ENCODE results near the gene CYP4F2.
"Not testable (repeated sequence)": the region's sequence is repeated elsewhere in the genome, so short reads cannot be mapped to it uniquely, and the experiment has no call there.

CYP4F2 gene

GRCh38 chr19:15897738-15898276 lies at the start of gene CYP4F2:
CYP4F2 (minus strand) TSS chr19:15898074; CDS start chr19:15897611, 463 bp downstream.
- no peak for DNase-seq (ENCODE audit: low spot score)

- no peak for DNase-seq (ENCODE audit: low spot score)
Measured at GRCh38 chr19:15945301-15945700, 47.4 kb upstream of the CYP4F2 start.

DNA sequence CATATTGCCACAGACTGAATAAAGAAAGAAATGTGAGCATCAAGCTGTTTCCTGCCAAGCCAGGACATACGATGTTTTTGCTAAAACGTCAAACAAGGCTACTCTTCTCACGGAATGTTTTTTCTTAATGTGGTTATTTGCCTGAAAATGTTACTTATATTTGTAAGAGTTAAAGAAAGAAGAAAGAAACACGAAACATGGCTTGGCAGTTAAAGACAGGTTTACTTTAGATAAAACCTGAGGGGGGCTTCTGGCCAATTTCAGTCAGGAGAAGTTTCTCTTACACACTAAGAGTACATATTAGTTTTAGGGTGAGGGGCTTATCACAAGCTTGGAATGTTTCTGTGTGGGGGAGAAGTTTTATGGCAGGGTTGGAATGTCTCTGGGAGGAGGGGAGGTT lies 46.5 kb upstream of the CYP4F2 start:
- no peak for DNase-seq (ENCODE audit: low spot score)

- DNase-seq (ENCODE audit: low spot score), result no peak
Measured at GRCh38 chr19:15937771-15938170, 39.9 kb upstream of the CYP4F2 start.

DNA sequence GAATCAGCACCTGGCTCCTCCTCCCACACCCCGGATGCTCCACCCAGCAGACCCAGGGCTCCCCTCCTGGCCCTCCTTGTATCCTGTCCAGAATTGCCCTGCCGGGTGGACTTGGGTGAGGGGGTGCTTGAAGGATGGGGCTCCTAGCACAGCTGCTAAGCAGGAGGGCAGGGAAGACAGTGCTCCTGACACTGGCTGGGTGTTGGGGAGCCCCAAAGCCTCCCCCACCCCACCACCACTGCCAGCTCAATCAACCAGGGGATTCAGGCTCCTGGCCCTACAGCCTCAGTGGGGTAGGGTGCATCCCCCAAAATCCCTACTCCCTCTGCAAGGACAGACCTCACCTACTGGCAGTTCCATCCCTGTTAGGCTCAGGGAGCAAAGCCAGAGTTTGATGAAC lies 39.1 kb upstream of the CYP4F2 start:
- no peak for DNase-seq (ENCODE audit: low spot score)

DNA sequence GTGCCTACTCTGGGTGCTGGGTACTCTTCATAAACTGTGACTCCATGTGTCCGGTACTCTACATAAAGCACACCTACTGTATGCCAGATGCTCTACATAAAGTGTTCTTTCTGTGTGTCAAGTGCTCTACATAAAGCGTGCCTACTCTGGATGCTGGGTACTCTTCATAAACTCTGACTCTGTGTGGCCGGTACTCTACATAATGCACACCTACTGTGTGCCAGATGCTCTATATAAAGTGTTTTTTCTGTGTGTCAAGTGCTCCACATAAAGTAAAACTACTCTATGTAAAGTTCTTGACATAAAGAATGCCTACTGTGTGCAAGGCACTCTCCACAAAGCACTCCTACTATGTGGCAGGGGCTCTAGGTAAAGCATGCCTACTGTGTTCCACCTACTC lies 38.3 kb upstream of the CYP4F2 start:
- DNase-seq (ENCODE audit: low spot score), result no peak

GRCh38 chr19:15935167-15935702 lies 37.4 kb upstream of the CYP4F2 start:
- DNase-seq (ENCODE audit: low spot score), result no peak

- no peak for DNase-seq (ENCODE audit: low spot score)
Measured at GRCh38 chr19:15934332-15935078, 36.6 kb upstream of the CYP4F2 start, which contains the start of gene CYP4F11. CYP4F11 (minus strand) TSS chr19:15934529; CDS start chr19:15934408, 121 bp downstream.

DNA sequence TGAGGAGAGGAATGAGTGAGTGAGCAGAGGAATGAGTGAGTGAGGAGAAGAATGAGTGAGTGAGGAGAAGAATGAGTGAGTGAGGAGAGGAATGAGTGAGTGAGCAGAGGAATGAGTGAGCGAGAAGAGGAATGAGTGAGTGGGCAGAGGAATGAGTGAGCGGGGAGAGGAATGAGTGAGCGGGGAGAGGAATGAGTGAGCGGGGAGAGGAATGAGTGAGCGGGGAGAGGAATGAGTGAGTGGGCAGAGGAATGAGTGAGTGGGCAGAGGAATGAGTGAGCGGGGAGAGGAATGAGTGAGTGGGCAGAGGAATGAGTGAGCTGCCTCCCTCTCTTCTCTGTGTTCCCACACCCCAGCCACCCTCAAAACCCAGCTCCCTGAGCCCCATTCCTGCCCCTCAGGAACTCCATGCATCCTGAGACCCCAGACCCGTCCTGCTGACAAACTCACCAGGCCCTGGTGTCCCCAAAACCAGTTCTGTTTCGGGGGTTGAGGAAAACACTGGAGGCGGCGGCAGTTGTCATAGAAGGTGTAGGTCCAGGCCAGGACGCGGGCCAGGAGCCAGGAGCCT lies 36.0 kb upstream of the CYP4F2 start:
- DNase-seq (ENCODE audit: low spot score), result not testable (repeated sequence)

DNA sequence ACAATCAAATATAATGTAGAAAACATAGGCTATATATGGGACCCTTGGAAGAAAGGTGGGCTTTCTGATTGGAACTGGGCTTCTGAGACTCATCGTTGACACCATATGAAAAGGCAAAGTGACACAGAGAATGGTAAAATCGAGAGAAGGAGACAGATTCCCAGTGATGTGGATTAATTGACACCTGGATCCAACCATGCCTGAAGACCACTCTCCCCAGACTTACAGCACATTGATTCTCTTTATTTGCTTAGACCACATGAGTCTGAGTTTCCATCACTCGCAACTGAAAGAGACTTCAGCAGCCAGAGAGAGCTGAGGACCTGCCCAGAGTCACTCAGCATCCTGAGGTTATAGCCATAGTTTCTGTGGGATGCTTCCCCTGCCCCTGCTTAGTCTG lies 30.4 kb upstream of the CYP4F2 start:
- no peak for DNase-seq (ENCODE audit: low spot score)

DNA sequence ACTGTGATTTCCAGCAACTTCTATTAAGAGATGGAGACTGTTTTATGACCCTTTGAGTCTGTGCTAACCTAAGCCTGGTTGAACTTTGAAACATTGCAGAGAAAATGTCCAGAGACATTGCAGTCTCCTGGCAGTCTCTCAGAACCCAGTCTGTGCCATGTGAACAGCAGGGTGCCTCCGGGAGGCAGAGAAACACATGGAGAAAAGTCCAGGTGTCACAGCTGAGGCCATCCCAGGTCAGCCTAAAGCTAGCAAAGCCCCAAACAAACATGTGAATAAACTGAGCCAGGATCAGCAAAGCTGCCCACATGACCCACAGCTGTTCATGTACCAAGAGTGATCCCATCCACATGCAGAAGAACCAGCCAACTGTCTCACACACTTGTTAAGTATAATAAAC lies 28.6 kb upstream of the CYP4F2 start:
- DNase-seq (ENCODE audit: low spot score), result no peak

GRCh38 chr19:15923702-15924101 lies 25.8 kb upstream of the CYP4F2 start:
- no peak for DNase-seq (ENCODE audit: low spot score)

DNA sequence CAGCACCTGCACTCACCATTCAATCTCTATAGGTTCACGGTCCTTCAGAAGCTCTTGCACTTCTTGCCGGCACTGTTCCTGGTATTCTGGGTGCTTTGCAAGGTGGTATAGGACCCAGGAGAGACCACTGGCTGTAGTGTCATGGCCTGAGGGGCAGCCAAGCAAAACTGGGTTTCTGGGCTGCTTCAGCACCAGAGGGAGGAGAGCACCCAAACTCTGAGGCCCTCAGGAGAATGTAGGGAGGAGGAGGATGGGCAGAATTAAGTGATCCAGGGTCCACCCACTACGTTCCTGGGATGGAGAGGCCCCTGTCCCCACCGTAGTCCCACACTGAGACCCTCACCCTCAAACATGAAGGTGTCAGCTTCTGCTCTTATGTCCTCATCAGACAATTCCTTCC lies 24.1 kb upstream of the CYP4F2 start:
- DNase-seq (ENCODE audit: low spot score), result no peak

DNA sequence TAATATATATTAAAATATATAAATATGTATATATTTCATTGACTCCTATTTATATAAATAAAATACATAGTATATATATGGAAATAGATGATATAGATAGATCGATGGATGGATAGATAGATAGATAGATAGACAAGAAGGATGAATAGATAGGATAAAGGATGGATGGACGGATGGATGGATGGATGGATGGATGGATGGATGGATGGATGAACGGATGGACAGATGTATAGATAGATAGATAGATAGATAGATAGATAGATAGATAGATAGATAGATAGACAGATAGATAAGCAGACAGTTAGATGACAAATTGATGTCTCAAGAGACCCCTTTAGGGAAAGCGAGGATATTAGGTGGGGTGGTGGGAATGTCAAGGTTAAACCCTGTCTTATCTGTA lies 21.4 kb upstream of the CYP4F2 start:
- no peak for DNase-seq (ENCODE audit: low spot score)

GRCh38 chr19:15915109-15915508 lies 17.2 kb upstream of the CYP4F2 start:
- DNase-seq (ENCODE audit: low spot score), result no peak

DNA sequence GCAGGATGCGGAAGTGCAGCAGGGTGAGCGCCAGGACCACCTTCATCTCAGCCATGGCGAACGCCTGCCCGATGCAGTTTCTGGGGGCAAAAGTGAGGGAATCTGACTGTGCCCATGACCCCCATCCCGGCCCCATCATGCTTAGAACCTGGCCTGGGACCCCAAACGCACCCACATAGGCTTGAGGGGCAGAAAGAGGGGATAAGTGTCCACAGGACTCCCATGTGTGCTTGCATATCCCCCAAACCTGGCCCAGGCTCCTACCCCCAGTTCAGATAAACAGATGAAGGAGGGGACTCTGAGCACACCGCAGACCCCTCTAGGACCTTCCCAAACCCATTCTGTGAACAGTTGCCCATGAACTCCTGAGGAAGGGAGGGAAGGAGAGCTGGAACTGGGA lies 16.0 kb upstream of the CYP4F2 start:
- no peak for DNase-seq (ENCODE audit: low spot score)

DNA sequence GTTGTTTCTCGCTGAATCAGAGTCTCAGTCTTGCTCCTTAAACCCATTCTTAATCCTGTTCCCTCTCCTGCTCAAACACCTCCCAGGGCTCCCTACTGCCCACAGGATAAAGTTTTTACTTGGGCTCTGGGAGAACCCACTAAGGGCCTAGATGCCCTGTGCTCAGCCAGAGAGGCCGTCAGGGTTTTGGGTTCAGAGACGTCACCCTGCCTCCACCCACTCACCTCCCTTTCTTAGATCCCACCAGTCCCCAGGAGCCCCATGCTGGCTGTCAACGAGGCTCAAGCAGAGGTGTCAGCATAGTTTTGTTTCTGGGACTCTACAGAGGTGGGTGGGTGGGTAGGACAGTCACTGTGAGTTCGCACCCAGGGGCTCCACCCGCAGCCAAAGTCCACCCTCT lies 15.5 kb upstream of the CYP4F2 start:
- no peak for DNase-seq (ENCODE audit: low spot score)

DNA sequence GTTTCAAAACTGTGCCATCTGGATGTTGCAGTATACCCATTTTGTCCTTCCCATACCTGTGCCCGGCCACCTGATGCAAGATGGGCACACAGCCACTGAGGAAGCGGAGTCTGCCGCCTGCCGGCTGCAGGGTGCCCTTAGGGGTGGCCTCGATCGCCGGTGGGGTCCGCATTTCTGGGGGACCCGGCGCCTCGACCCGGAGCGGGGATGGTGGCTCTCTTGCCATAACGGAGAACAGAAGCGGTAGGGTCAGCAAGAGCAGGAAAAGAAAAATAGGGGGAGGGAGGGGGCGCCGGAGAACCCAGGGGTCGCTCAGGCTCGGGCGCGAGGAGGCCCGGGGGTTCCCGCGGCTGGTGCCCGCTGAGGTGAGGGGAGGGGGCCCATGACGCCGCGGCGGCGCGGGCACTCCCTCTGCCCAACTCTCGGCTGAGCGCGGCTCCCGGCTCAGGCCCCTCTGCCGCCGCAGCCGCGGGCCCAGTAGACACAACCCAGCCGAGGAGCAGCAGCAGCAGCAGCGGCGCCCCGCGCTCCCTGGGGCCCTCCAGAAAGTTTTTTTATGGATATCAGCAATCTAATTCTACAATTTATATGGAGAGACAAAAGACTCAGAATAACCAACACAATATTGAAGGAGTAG lies 13.8 kb upstream of the CYP4F2 start:
- DNase-seq (ENCODE audit: low spot score), result no peak

GRCh38 chr19:15905026-15905425 lies 7.2 kb upstream of the CYP4F2 start:
- DNase-seq (ENCODE audit: low spot score), result no peak

DNA sequence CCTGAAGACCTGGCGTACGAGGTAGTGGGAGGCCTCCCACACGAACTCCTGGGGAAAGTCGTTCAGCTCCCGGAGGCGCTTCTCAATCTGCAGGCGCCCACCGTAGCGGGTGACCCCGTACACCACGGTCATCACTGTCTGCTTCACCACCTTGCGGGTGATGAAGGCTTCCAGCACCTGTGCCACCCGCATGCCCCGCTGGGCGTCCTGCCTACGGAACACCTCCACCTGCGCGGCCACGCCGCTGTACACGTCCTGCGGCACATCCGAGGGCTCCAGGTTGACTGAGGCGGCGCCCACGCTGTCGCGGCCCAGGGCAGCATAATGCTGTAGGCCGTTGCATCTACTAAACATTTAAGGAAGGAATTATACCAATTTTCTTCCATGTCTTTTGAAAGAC lies 5.0 kb upstream of the CYP4F2 start:
- DNase-seq (ENCODE audit: low spot score), result not testable (repeated sequence)

DNA sequence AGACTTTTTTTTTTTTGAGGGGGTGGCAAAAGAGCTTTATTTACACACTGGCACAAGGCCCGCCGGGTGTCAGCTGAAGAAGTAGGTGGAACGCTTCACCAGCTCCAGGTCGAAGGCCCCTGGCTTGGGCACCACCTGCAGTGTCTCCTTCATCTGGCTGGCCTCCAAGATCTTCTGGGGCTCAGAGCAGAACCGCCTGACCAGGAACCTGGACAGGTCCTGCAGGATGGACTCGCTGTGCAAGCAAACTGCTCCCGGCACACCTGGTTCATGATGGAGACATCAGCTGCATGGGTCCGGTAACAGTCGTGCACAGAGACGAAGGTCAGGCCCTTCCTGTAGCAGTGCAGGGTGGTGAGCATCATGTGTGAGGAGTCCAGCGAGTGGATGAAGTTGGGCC lies 4.4 kb upstream of the CYP4F2 start:
- DNase-seq (ENCODE audit: low spot score), result no peak

- no peak for DNase-seq (ENCODE audit: low spot score)
Measured at GRCh38 chr19:15900504-15900903, 2.6 kb upstream of the CYP4F2 start.

DNA sequence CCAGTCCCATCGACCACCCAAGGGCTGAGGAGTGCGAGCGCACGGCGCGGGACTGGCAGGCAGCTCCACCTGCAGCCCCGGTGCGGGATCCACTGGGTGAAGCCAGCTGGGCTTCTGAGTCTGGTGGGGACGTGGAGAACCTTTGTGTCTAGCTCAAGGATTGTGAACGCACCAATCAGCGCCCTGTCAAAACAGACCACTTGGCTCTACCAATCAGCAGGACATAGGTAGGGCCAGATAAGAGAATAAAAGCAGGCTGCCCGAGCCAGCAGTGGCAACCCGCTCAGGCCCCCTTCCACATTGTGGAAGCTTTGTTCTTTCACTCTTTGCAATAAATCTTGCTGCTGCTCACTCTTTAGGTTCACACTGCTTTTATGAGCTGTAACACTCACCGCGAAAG lies 2.2 kb upstream of the CYP4F2 start:
- DNase-seq (ENCODE audit: low spot score), result not testable (repeated sequence)

Data from left forelimb (tissue), 1 donor.